HG02943 (cell line): Measurements from ENCODE around the gene GFPT1.
A peak's percentile ranks its signal among the peaks of the same experiment; 100 is the strongest.

ENCODE experiments used
- ATAC-seq: cut with Tn5 transposase; IDR thresholded peaks from one replicate; pipeline ENCODE4 v1.9.1; 2021; ENCODE audit warnings: mild to moderate bottlenecking, low read depth, moderate library complexity; ENCODE audit not compliant: unreplicated experiment

The GFPT1 gene

DNA sequence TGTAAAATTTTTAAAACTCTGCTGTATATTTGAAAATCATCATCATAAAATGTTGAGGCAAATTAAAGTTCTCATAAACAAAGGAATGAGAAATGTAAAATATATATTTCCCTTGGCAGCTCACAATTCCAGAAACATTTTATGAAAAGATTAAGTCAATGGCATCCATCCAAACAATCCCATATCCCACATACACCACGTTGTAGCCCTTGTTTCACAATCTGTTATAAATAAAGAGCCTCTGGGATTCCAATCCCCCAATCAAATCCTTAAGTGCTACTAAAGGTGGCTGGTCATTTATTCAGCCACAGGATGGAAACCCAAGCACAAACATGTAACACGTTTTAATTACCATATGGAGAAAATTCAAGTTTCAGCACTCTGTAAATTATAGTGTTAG lies 51.7 kb downstream of the GFPT1 start:
- no peak for ATAC-seq

DNA sequence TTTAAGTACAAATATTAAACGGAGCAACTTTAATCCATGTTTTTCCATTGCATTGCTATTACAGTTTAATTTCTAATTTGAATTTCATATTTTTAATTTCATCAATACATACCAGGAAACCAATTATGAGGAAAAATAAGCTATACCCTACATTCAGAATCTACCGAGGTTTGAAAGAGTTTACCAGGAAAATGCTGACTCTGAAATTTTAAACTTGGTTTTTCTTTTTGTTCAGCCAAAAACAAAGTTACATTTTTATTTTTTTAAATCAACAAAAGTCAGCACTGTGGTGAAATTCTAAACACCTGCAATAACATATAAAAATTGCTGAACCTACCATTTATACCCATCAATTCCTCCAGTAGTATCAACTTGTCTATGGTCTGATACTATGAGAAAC lies 53.7 kb downstream of the GFPT1 start:
- no peak for ATAC-seq

DNA sequence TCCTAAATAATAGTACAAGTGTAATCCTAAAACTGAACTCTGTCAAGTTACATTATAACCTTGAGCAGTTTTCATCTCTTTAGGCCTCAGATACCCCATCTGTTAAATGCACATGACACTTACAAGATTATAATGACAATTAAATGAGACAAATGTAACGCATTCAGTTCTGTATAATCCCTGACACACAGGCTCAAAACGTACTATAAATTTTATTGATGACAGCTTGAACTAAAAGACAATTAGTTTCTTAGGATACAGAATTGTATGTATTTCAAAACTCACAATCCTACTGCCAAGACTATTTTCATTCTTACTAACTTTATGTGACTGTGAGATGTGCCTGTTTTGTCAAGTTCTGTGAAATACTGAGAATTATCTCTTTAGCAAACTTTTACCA lies 56.2 kb downstream of the GFPT1 start:
- ATAC-seq: no peak

GRCh38 chr2:69322631-69323030 lies 64.4 kb downstream of the GFPT1 start:
- no peak for ATAC-seq

DNA sequence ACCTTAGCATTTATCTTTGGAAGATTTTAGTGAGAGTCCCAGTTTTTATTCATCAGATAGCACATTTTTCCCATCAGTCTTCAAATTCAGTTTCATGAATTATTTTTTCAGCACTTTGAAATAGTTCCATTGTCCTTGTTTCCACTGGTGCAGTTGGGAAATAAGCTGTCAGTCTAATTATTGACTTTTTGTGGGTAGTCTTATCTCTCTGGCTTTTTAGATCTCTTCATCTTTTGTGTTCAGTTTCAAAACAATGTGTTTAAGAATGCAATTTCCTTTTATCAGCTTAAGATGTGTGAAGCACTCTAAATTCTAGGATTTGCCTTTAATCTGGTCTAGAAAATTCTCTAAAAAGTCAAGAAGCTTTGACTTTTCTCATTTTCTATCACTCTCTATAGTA lies 70.5 kb downstream of the GFPT1 start:
- ATAC-seq: no peak

- no peak for ATAC-seq
Measured at GRCh38 chr2:69315160-69315761, 71.8 kb downstream of the GFPT1 start.

- ATAC-seq: no peak
Measured at GRCh38 chr2:69311024-69311416, 76.0 kb downstream of the GFPT1 start.

DNA sequence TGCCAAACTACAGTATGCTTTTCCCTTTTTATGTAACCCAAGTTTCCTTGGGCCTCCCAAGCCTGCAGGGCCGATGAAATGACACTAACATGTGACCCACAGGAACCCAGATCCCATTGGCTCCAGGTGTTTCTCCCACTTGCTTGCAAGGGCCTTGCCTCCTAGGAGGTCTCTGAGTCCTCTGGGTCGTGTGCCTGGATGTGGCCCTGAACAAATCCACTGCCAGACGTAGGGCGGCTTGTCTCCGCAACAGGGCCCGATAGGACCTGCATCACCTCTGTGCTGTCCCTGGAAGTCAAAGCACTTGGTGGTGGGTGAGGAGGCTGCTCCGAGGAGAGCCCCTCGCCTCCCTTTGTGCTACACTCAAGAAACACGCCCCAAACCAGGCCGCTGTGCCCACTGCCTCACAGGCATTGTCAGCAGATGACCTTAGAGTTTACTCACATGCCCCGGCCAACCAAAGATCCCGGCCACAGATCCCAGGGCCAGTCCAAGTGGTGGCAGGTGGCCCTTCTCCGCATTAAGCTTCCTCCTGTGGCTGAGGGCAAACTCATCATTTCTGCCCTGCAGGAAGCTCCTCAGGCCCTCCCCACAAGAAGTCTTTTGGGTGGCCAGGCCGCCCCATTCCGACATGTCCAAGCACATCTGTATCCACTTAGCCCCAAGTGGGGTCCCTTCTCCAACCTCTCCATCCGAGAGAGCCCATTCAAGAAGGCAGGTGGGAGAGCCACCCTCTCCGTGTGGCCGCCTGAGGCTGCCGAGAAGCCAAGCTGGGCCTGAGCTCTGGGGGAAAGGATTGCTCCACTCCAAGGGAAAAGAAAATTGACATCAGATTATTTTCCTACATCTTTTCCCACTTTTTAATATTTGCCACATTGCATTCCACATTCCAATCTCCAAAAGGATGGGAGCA lies 76.7 kb downstream of the GFPT1 start:
- ATAC-seq: no peak

- ATAC-seq: no peak
Measured at GRCh38 chr2:69309351-69310110, 77.5 kb downstream of the GFPT1 start.

DNA sequence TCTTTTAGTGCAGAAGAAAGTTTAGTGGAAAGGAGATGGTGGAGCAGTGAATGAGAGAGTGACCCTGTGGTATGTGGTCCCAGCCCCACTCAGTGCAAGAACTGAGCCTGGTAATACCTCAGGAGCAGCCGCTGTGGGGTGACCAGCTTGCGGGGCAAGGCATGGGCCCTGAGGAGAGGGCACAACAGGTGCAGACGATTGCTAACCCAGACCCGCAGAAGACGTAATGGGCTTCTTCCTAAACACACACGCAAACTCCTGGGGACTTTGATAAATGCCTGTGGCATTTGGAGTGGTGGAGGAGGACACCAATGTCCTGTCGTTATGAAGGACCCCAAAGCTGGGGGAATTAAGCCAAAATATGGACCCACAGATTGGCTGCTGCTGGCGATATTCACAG lies 78.7 kb downstream of the GFPT1 start:
- ATAC-seq: no peak

DNA sequence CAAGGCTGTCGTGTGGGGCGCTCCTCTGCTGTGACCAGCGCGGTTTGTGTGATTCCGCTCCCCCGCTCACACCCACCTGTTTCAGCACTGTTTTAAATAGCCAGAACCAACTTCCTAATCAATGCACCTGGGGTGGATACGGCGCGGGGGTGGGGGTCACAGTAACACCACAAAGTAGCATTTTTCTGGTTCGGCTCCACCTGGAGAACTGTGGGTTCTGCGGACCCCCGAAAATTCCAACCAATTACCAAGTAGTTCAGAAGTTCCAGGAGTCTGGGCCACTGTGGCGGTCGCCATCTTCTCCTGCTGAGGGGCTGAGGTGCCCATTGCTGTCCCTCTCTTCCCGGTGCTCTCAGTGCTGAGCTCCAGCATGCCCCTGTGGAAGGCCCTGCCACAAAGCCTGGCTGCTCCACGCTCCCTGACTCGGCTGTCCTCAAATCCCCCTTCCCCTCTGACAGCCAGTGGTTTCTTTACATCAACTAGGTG lies 79.4 kb downstream of the GFPT1 start:
- ATAC-seq: no peak

DNA sequence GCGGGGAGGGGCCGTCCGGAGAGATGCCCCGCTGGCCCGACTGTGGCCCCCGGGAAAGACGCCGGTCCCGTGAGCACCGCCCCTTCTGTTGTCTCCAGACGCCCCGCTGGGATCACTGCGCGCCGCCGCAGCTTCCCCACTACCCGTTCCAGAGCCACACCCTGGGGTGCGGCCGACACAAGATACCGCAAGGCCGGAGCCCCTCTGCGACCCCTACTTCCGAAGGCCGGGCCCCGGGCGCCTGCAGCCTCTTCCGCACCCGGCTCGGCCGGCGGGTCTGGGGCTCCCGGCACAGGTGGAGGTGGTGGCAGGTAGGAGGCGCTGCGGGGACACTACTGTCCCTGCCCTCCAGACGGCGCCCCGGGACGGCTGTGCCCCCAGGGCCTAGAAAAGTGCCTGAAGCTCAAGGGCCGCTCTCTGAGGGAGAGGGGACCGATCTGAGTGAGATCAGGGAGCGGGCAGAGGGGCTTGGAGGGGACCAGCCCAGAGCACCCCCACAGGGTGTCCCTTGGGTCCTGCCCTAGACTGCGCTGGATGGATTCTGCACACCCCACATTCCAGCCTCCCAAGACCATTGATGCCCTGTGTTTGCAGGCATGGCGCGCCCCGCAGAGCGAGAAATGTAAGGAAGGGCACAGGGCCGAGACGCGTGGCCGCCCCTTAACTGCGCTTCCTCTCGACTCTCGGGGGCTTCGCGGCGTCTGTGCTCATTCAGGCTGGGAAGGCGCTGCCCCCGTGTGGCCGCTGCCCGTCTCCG lies 80.0 kb downstream of the GFPT1 start:
- peak; percentile 81 for ATAC-seq

DNA sequence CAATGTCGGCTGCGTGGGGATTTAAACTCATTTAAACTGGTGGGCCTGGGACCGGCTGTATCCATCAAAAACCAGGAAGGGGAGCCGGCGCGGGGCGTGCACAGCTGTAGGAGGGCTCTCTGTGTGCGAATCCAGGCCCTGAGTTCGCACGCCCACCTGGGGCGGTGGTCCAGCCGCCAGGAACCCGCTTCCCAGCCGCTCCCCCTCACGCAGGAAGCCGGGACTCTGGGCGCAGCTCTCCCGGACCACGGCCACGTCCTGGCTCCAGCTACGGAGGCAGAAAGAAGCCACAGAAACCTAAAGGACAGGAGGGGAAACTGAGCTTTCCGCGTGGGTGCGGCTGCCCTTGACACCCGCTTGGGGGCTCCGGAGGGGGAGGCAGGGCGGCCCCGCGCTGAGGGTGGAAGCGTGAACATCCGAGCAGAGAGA lies 80.6 kb downstream of the GFPT1 start:
- ATAC-seq: no peak

GRCh38 chr2:69305712-69306392 lies 81.2 kb downstream of the GFPT1 start:
- ATAC-seq: no peak

DNA sequence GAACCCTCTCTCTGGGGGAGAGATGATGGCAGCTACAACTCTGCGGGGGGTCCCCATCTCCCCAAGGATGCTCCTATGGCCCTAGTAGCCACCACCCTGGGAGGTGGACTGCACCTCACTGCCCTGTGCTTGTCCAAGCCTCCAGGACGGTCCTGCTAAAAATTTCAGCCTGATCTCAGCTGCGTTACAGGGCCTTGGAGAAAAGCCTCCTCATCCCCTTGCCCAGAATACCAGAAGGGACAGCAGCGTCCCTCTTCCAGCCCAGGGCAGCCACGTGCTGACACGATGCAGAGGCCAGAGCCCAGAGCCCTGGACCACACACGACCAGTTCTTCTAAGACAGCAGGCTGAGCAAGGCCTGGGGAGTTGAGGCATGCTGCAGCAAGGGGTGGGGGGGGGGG lies 81.9 kb downstream of the GFPT1 start:
- no peak for ATAC-seq

- no peak for ATAC-seq
Measured at GRCh38 chr2:69304656-69305055, 82.4 kb downstream of the GFPT1 start.

DNA sequence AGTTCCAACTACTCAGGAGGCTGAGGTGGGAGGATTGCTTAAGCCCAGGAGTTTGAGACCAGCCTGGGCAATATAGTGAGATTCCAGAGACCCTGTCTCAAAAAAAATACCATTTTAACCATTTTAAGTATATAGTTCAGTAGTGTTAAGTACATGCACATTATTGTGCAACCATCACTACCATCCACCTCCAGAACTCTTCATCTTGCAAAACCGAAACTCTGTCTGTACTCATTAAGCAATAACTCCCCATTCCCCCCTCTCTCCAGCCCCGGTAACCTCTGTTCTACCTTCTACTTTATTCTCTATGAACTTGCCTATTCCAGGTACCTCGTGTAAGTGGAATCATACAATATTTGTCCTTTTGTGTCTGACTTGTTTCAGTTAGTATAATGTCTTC lies 86.4 kb downstream of the GFPT1 start:
- no peak for ATAC-seq

- ATAC-seq: no peak
Measured at GRCh38 chr2:69299772-69300516, 87.1 kb downstream of the GFPT1 start.

- no peak for ATAC-seq
Measured at GRCh38 chr2:69298862-69299261, 88.2 kb downstream of the GFPT1 start.
